HepG2 (cell line): ENCODE results near the gene DPP6. TPM values are rescaled to one million over a fixed set of nuclear protein-coding genes. Genes with fewer than 3 reads are reported as not detected.

Experiments
- ATAC-seq: fragments of 200-7000 bp; cut with Tn5 transposase; 3 replicates; pipeline ENCODE4 v1.9.1; 2020; ENCODE audit warnings: mild to moderate bottlenecking, moderate library complexity
- BruUV-seq: library from RNA; stranded (reverse); fragments of 400-500 nt; replicated peaks from 2 replicates; lab custom pipeline; 2021; lab: Mats Ljungman, UMichigan
- CTCF ChIA-PET: fragments of 300-600 bp; formaldehyde crosslinking; extraction: SDS; loops from one replicate; lab custom pipeline; 2021; ENCODE audit warnings: low total read pairs, inconsistent platforms, low intra/inter-chr PET ratio; lab: Yijun Ruan, JAX
- POLR2A ChIA-PET: fragments of 350-600 bp; sonication (Branson Sonifier 250); formaldehyde crosslinking; loops from one replicate; lab custom pipeline; 2020; ENCODE audit warnings: antibody characterized with exemption, inconsistent platforms; lab: Yijun Ruan, JAX
- DNase-seq: peaks from one replicate; pipeline ENCODE4 v3.0.0-alpha.2; 2015; ENCODE audit warnings: low spot score
- FAIRE-seq: peaks from 3 replicates; lab custom pipeline; 2011; peaks lifted over from hg19 to GRCh38; lab: Jason Lieb, UNC
- H2AFZ ChIP-seq: one replicate; pipeline ENCODE4 v1.6.1; 2011; ENCODE audit warnings: low read length, inconsistent platforms
- H3K27ac ChIP-seq: fragments of 300-600 bp; 3 replicates; pipeline ENCODE4 v1.8.0; 2011; ENCODE audit warnings: mixed run types, mild to moderate bottlenecking, mixed read lengths, low read length, inconsistent platforms; ENCODE audit not compliant: insufficient read depth; ENCODE audit errors: extremely low read length
- H3K27me3 ChIP-seq, 2 experiments: fragments of 200-600 bp in 1 of 2; 2 replicates in 1 of 2; 3 replicates in 1 of 2; pipeline versions ENCODE4 v1.6.0 to v1.8.0; 2011; ENCODE audit warnings: low read length in 2 of 2, mild to moderate bottlenecking in 2 of 2, moderate library complexity in 2 of 2, inconsistent platforms in 1 of 2; ENCODE audit not compliant: insufficient read depth in 2 of 2, control insufficient read depth in 1 of 2
- H3K36me3 ChIP-seq, 2 experiments: fragments of 200-600 bp in 1 of 2; replicated peaks in 1 of 2; 2 replicates in 1 of 2; 3 replicates in 1 of 2; pipeline versions ENCODE4 v1.5.1 to v1.8.0; 2011; ENCODE audit warnings: low read length in 2 of 2, inconsistent platforms in 1 of 2; ENCODE audit not compliant: insufficient read depth in 2 of 2, control insufficient read depth in 1 of 2
- H3K4me1 ChIP-seq: 2 replicates; pipeline ENCODE4 v1.5.1; 2012; ENCODE audit warnings: low read length, inconsistent platforms; ENCODE audit not compliant: insufficient read depth
- H3K4me2 ChIP-seq: 2 replicates; pipeline ENCODE4 v1.6.0; 2011; ENCODE audit warnings: low read depth, low read length, inconsistent platforms
- H3K4me3 ChIP-seq, 3 experiments: fragments of 200-600 bp in 1 of 3; sonication (generic), shearing (Covaris generic) in 1 of 3; replicated peaks in 1 of 3; 2 replicates each; pipeline ENCODE4 v1.5.1; 2011 to 2016; ENCODE audit warnings: low read length in 3 of 3, inconsistent platforms in 2 of 3, low read depth in 2 of 3, mild to moderate bottlenecking in 2 of 3, control low read depth in 1 of 3, mixed read lengths in 1 of 3; ENCODE audit not compliant: insufficient read depth in 1 of 3
- H3K79me2 ChIP-seq: one replicate; pipeline ENCODE4 v1.6.1; 2011; ENCODE audit warnings: low read length, inconsistent platforms; ENCODE audit not compliant: insufficient read depth
- H3K9ac ChIP-seq: 2 replicates; pipeline ENCODE4 v1.6.0; 2011; ENCODE audit warnings: mild to moderate bottlenecking, low read depth, low read length, inconsistent platforms; ENCODE audit not compliant: insufficient read depth
- H3K9me3 ChIP-seq: 2 replicates; pipeline ENCODE4 v1.5.1; 2012; ENCODE audit warnings: mild to moderate bottlenecking, low read length
- H4K20me1 ChIP-seq: 2 replicates; pipeline ENCODE4 v1.6.0; 2011; ENCODE audit warnings: inconsistent platforms, mild to moderate bottlenecking, low read length, moderate library complexity; ENCODE audit not compliant: insufficient read depth
- ATAD3A ChIP-seq: sonication (generic); formaldehyde crosslinking; IDR thresholded peaks from 2 replicates; pipeline ENCODE4 v1.4.0; 2020; ENCODE audit warnings: missing genetic modification reagents
- E2F2 ChIP-seq: sonication (generic); formaldehyde crosslinking; IDR thresholded peaks from 2 replicates; pipeline ENCODE4 v1.4.0; 2020; ENCODE audit warnings: missing genetic modification reagents, borderline replicate concordance
- GRHL1 ChIP-seq: sonication (generic); formaldehyde crosslinking; conservative IDR thresholded peaks from 2 replicates; pipeline ENCODE4 v1.8.0; 2022; ENCODE audit warnings: missing genetic modification reagents
- KDM6A ChIP-seq: IDR thresholded peaks from 2 replicates; pipeline ENCODE4 v1.6.1; 2016; ENCODE audit warnings: low read depth
- KLF16 ChIP-seq, 2 experiments: sonication (generic) in 1 of 2; formaldehyde crosslinking in 1 of 2; IDR thresholded peaks; 2 replicates each; pipeline versions ENCODE4 v1.6.1 to v1.8.0; 2016 to 2023; ENCODE audit warnings: missing genetic modification reagents in 2 of 2, missing compliant biosample characterization in 1 of 2
- MEIS1 ChIP-seq: sonication (generic); formaldehyde crosslinking; IDR thresholded peaks from 2 replicates; pipeline ENCODE4 v1.9.0; 2021; ENCODE audit warnings: mild to moderate bottlenecking, missing genetic modification reagents, moderate library complexity, borderline replicate concordance
- SALL2 ChIP-seq: sonication (generic); formaldehyde crosslinking; IDR thresholded peaks from 2 replicates; pipeline ENCODE4 v1.8.1; 2023; ENCODE audit warnings: mild to moderate bottlenecking, missing genetic modification reagents, inconsistent platforms
- SNAPC5 ChIP-seq: sonication (generic); formaldehyde crosslinking; IDR thresholded peaks from 2 replicates; pipeline ENCODE4 v1.8.1; 2023; ENCODE audit warnings: mild to moderate bottlenecking, missing genetic modification reagents, borderline replicate concordance
- TP53 ChIP-seq: sonication (generic); formaldehyde crosslinking; conservative IDR thresholded peaks from 2 replicates; pipeline ENCODE4 v1.4.0; 2020; ENCODE audit warnings: missing genetic modification reagents
- U2AF1 ChIP-seq: fragments of 200-400 bp; formaldehyde crosslinking; optimal IDR thresholded peaks from 2 replicates; pipeline ENCODE3; 2017; ENCODE audit warnings: mild to moderate bottlenecking, low read depth, low read length
- ZFP1 ChIP-seq: IDR thresholded peaks from 2 replicates; pipeline ENCODE4 v1.6.1; 2016
- ZFY ChIP-seq: sonication (generic); formaldehyde crosslinking; IDR thresholded peaks from 2 replicates; pipeline ENCODE4 v1.4.0; 2020; ENCODE audit warnings: missing genetic modification reagents
- ZNF329 ChIP-seq: sonication (generic); formaldehyde crosslinking; IDR thresholded peaks from 2 replicates; pipeline ENCODE4 v1.9.0; 2021; ENCODE audit warnings: low read depth, mild to moderate bottlenecking, missing genetic modification reagents
- ZNF510 ChIP-seq: sonication (generic); formaldehyde crosslinking; IDR thresholded peaks from 2 replicates; pipeline ENCODE4 v1.4.0; 2020; ENCODE audit warnings: low read depth, mild to moderate bottlenecking, missing genetic modification reagents
- ZNF562 ChIP-seq: sonication (generic); formaldehyde crosslinking; IDR thresholded peaks from 2 replicates; pipeline ENCODE4 v1.8.0; 2022; ENCODE audit warnings: missing genetic modification reagents, borderline replicate concordance
- ZNF572 ChIP-seq: sonication (generic); formaldehyde crosslinking; IDR thresholded peaks from 2 replicates; pipeline ENCODE4 v1.5.1; 2020; ENCODE audit warnings: mild to moderate bottlenecking, missing genetic modification reagents
- ZNF619 ChIP-seq: sonication (generic); formaldehyde crosslinking; IDR thresholded peaks from 2 replicates; pipeline ENCODE4 v1.4.0; 2020; ENCODE audit warnings: mild to moderate bottlenecking, missing genetic modification reagents
- WGBS: methylation state at CpG from one replicate; pipeline ENCODE4 v1.1.6; 2017; ENCODE audit warnings: low lambda C conversion rate; 5-methylcytosine and 5-hydroxymethylcytosine counted together
- in situ Hi-C: cut with HindIII; loops from 2 replicates; pipeline ENCODE4 v1.10.0; 2017; ENCODE audit warnings: low pct_unique_long_range_greater_than_20kb; ENCODE audit not compliant: extremely low pct_ligation_motif_present
- intact Hi-C: fragments of 100-400 bp; cut with micrococcal nuclease; formaldehyde crosslinking; loops from one replicate; pipeline ENCODE4 v1.10.0; 2022; ENCODE audit not compliant: unreplicated experiment
- polyA plus RNA-seq, 8 experiments: library from polyadenylated mRNA; depleted of rRNA in 3 of 8; stranded (reverse) in 7 of 8; unstranded in 1 of 8; fragments of >200 nt; fragmentation: Illumina TruSeq in 4 of 8; extraction: Trizol in 4 of 8; gene quantifications; 2 replicates each; pipeline versions ENCODE4 v1.2.1 to v1.2.3, GENCODE V29; 2011 to 2016; ENCODE audit warnings: low read depth in 4 of 8, missing spikeins in 1 of 8, mixed read lengths in 1 of 8; ENCODE audit not compliant: insufficient read depth in 1 of 8
- total RNA-seq, 5 experiments: library from RNA; depleted of rRNA; stranded (reverse); fragments of >200 nt; fragmentation: Illumina TruSeq; extraction: Trizol; gene quantifications; 2 replicates each; pipeline ENCODE4 v1.2.3, GENCODE V29; 2016; ENCODE audit warnings: low read depth in 1 of 5

DPP6 gene
- total and polyA plus RNA-seq, 2 of the 13 experiments (the other 11 are each of a cell fraction or from before 2014, with no cell fraction given): not detected

DNA sequence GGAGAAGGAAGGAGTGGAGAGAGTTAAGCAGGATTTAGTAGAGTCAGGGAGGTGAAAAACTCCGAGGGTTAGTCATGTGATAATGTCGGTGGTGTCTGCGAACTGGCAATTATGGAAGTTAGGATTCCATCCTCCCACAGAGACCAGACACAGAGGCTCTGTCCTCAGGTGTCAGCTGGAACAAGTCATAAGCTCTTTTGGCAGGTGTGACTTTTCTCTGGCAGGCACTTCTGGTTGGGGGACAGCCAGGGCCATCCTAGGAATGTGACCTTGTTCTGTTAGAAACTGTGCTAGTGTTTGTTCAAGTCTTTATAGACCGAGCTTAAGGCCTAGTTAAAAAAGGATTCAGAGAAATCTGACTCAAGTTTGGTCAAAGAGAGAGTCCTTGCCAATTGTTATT, 371.0 kb downstream of the DPP6 start:
- in situ Hi-C loops (no loop called here), intact Hi-C loops (no loop called here)
- H3K4me1 ChIP-seq: no peaks in the 10 kb centered on the region
- no peak overlapping the region for H3K4me2 ChIP-seq
- FAIRE-seq (no peak), DNase-seq (no peak), ATAC-seq (no peak)
- no peaks in the 10 kb centered on the region for H3K9me3 ChIP-seq
- no peaks in the 10 kb centered on the region for H3K36me3 ChIP-seq
- no peaks in the 10 kb centered on the region for H3K79me2 ChIP-seq
- no TSS peak for BruUV-seq
- H3K4me3 ChIP-seq: no peak overlapping the region
- no peak overlapping the region for H3K27ac ChIP-seq
- CTCF ChIA-PET: no interaction called here
- 26% methylated on average over 4 of the region's 4 CpGs for WGBS
- POLR2A ChIA-PET: no interaction called here
- TF ChIP-seq ZNF329 (CRISPR knock-in tag): no peak
- TF ChIP-seq ATAD3A (CRISPR knock-in tag): no peak
- no peak for TF ChIP-seq SALL2
- no peak for TF ChIP-seq ZNF572 (CRISPR knock-in tag)
- no peak for TF ChIP-seq ZFP1
- no peak for TF ChIP-seq ZFY (CRISPR knock-in tag)
- no peak for TF ChIP-seq ZNF619 (CRISPR knock-in tag)
- no peak for TF ChIP-seq TP53 (CRISPR knock-in tag)
- no peak for TF ChIP-seq KDM6A (CRISPR knock-in tag)
- no peak for TF ChIP-seq U2AF1
- TF ChIP-seq GRHL1 (CRISPR knock-in tag): no peak
- TF ChIP-seq SNAPC5 (CRISPR knock-in tag): no peak
- no peak for TF ChIP-seq ZNF562
- no peak for TF ChIP-seq MEIS1 (CRISPR knock-in tag)
- TF ChIP-seq E2F2: no peak
- TF ChIP-seq ZNF510: no peak
- no peak for TF ChIP-seq KLF16 (CRISPR knock-in tag; IDR thresholded peaks at IDR 0.05)
- no peak overlapping the region for H2AFZ ChIP-seq
- H3K27me3 ChIP-seq: no peaks in the 10 kb centered on the region
- H4K20me1 ChIP-seq: no peaks in the 10 kb centered on the region
- no peak overlapping the region for H3K9ac ChIP-seq
